HepG2 (cell line): ENCODE measurements around the gene SLX4. TPM values are rescaled to one million over a fixed set of nuclear protein-coding genes. Genes with fewer than 3 reads are reported as not detected.

Experiments used
- DMAP1 ChIP-seq: IDR thresholded peaks from 2 replicates; pipeline ENCODE4 v1.6.1; 2016
- DNMT1 ChIP-seq: sonication (generic); formaldehyde crosslinking; IDR thresholded peaks from 2 replicates; pipeline ENCODE4 v1.5.1; 2020; ENCODE audit warnings: mild to moderate bottlenecking, missing genetic modification reagents
- ESRRA ChIP-seq: sonication (generic); formaldehyde crosslinking; IDR thresholded peaks from 2 replicates; pipeline ENCODE4 v1.5.1; 2020; ENCODE audit warnings: mild to moderate bottlenecking, low read depth, missing genetic modification reagents
- ZMAT5 ChIP-seq: sonication (generic); formaldehyde crosslinking; IDR thresholded peaks from 2 replicates; pipeline ENCODE4 v1.5.0; 2020; ENCODE audit warnings: mild to moderate bottlenecking, low read depth, missing genetic modification reagents, borderline replicate concordance
- ZNF567 ChIP-seq: sonication (generic); formaldehyde crosslinking; IDR thresholded peaks from 2 replicates; pipeline ENCODE4 v1.8.1; 2023; ENCODE audit warnings: mild to moderate bottlenecking, missing genetic modification reagents, borderline replicate concordance
- ZNF687 ChIP-seq: sonication (generic); formaldehyde crosslinking; IDR thresholded peaks from 2 replicates; pipeline ENCODE4 v1.5.1; 2020; ENCODE audit warnings: mild to moderate bottlenecking, missing genetic modification reagents, moderate library complexity
- ZNF761 ChIP-seq: sonication (generic); formaldehyde crosslinking; conservative IDR thresholded peaks from 2 replicates; pipeline ENCODE4 v1.4.0; 2020; ENCODE audit warnings: mild to moderate bottlenecking, missing genetic modification reagents
- polyA plus RNA-seq, 8 experiments: library from polyadenylated mRNA; depleted of rRNA in 3 of 8; stranded (reverse) in 7 of 8; unstranded in 1 of 8; fragments of >200 nt; fragmentation: Illumina TruSeq in 4 of 8; extraction: Trizol in 4 of 8; gene quantifications; 2 replicates each; pipeline versions ENCODE4 v1.2.1 to v1.2.3, GENCODE V29; 2011 to 2016; ENCODE audit warnings: low read depth in 4 of 8, missing spikeins in 1 of 8, mixed read lengths in 1 of 8; ENCODE audit not compliant: insufficient read depth in 1 of 8
- total RNA-seq, 5 experiments: library from RNA; depleted of rRNA; stranded (reverse); fragments of >200 nt; fragmentation: Illumina TruSeq; extraction: Trizol; gene quantifications; 2 replicates each; pipeline ENCODE4 v1.2.3, GENCODE V29; 2016; ENCODE audit warnings: low read depth in 1 of 5
- TF ChIP-seq, protein P1 (sequence below): sonication (generic); formaldehyde crosslinking; IDR thresholded peaks from 2 replicates; pipeline ENCODE4 v1.5.1; 2020; ENCODE audit warnings: missing genetic modification reagents, mild to moderate bottlenecking, borderline replicate concordance
- TF ChIP-seq, protein P2 (sequence below): sonication (generic); formaldehyde crosslinking; IDR thresholded peaks from 2 replicates; pipeline ENCODE4 v1.4.0; 2020; ENCODE audit warnings: missing genetic modification reagents, borderline replicate concordance
- TF ChIP-seq, protein P3 (sequence below): sonication (generic); formaldehyde crosslinking; IDR thresholded peaks from 2 replicates; pipeline ENCODE4 v1.4.0; 2020; ENCODE audit warnings: mild to moderate bottlenecking, missing genetic modification reagents
- TF ChIP-seq, protein P4 (sequence below): sonication (generic); formaldehyde crosslinking; IDR thresholded peaks from 2 replicates; pipeline ENCODE4 v1.4.0; 2020; ENCODE audit warnings: missing genetic modification reagents
- TF ChIP-seq, protein P5 (sequence below): sonication (generic); formaldehyde crosslinking; IDR thresholded peaks from 2 replicates; pipeline ENCODE4 v1.5.0; 2020; ENCODE audit warnings: mild to moderate bottlenecking, missing genetic modification reagents

SLX4 gene
- total and polyA plus RNA-seq, 2 of the 13 experiments (the other 11 are each of a cell fraction or from before 2014, with no cell fraction given): 1.1 to 3.6 TPM

- TF ChIP-seq DNMT1 (CRISPR knock-in tag) (peak; percentile 36; the same call in 1 of the 2 replicates), ZMAT5 (CRISPR knock-in tag) (no peak), ZNF567 (no peak), ESRRA (peak; percentile 98), DMAP1 (CRISPR knock-in tag) (0 out of 2 replicates have a peak, but pooled peaks have one; percentile 23), ZNF761 (CRISPR knock-in tag) (no peak), ZNF687 (CRISPR knock-in tag) (peak; percentile 88)
- TF ChIP-seq, protein P1, sequence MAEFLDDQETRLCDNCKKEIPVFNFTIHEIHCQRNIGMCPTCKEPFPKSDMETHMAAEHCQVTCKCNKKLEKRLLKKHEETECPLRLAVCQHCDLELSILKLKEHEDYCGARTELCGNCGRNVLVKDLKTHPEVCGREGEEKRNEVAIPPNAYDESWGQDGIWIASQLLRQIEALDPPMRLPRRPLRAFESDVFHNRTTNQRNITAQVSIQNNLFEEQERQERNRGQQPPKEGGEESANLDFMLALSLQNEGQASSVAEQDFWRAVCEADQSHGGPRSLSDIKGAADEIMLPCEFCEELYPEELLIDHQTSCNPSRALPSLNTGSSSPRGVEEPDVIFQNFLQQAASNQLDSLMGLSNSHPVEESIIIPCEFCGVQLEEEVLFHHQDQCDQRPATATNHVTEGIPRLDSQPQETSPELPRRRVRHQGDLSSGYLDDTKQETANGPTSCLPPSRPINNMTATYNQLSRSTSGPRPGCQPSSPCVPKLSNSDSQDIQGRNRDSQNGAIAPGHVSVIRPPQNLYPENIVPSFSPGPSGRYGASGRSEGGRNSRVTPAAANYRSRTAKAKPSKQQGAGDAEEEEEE (CRISPR knock-in tag): no peak
- TF ChIP-seq, protein P2, sequence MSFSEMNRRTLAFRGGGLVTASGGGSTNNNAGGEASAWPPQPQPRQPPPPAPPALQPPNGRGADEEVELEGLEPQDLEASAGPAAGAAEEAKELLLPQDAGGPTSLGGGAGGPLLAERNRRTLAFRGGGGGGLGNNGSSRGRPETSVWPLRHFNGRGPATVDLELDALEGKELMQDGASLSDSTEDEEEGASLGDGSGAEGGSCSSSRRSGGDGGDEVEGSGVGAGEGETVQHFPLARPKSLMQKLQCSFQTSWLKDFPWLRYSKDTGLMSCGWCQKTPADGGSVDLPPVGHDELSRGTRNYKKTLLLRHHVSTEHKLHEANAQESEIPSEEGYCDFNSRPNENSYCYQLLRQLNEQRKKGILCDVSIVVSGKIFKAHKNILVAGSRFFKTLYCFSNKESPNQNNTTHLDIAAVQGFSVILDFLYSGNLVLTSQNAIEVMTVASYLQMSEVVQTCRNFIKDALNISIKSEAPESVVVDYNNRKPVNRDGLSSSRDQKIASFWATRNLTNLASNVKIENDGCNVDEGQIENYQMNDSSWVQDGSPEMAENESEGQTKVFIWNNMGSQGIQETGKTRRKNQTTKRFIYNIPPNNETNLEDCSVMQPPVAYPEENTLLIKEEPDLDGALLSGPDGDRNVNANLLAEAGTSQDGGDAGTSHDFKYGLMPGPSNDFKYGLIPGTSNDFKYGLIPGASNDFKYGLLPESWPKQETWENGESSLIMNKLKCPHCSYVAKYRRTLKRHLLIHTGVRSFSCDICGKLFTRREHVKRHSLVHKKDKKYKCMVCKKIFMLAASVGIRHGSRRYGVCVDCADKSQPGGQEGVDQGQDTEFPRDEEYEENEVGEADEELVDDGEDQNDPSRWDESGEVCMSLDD (CRISPR knock-in tag): peak; percentile 22; the same call in 1 of the 2 replicates
- TF ChIP-seq, protein P3, sequence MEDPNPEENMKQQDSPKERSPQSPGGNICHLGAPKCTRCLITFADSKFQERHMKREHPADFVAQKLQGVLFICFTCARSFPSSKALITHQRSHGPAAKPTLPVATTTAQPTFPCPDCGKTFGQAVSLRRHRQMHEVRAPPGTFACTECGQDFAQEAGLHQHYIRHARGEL: peak; percentile 44; the same call in 1 of the 2 replicates
- TF ChIP-seq, protein P4, sequence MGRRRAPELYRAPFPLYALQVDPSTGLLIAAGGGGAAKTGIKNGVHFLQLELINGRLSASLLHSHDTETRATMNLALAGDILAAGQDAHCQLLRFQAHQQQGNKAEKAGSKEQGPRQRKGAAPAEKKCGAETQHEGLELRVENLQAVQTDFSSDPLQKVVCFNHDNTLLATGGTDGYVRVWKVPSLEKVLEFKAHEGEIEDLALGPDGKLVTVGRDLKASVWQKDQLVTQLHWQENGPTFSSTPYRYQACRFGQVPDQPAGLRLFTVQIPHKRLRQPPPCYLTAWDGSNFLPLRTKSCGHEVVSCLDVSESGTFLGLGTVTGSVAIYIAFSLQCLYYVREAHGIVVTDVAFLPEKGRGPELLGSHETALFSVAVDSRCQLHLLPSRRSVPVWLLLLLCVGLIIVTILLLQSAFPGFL (CRISPR knock-in tag): no peak
- TF ChIP-seq, protein P5, sequence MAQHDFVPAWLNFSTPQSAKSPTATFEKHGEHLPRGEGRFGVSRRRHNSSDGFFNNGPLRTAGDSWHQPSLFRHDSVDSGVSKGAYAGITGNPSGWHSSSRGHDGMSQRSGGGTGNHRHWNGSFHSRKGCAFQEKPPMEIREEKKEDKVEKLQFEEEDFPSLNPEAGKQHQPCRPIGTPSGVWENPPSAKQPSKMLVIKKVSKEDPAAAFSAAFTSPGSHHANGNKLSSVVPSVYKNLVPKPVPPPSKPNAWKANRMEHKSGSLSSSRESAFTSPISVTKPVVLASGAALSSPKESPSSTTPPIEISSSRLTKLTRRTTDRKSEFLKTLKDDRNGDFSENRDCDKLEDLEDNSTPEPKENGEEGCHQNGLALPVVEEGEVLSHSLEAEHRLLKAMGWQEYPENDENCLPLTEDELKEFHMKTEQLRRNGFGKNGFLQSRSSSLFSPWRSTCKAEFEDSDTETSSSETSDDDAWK (CRISPR knock-in tag): no peak
Measured at GRCh38 chr16:3654249-3654991, 43.0 kb upstream of the SLX4 start, which contains the start of gene DNASE1 (continued).
